H1 (cell line): Measurements from ENCODE around the gene LCMT1. TPM values are rescaled to one million over a fixed set of nuclear protein-coding genes. Genes with fewer than 3 reads are reported as not detected.

Experiments used
- CTCF ChIA-PET: fragments of 300-600 bp; sonication (Branson Sonifier 250); formaldehyde crosslinking; loops from one replicate; lab custom pipeline; 2021; ENCODE audit not compliant: partially characterized antibody; lab: Charles Lee
- POLR2A ChIA-PET: fragments of 300-600 bp; sonication (Branson Sonifier 250); formaldehyde crosslinking; loops from one replicate; lab custom pipeline; 2021; ENCODE audit warnings: inconsistent platforms; ENCODE audit not compliant: partially characterized antibody; lab: Charles Lee
- DNase-seq, 2 experiments: peaks; one replicate each; pipeline versions ENCODE4 v3.0.0 to v3.0.0-alpha.2; 2010 to 2022; ENCODE audit warnings: low spot score in 2 of 2, low read depth in 1 of 2, mixed read lengths in 1 of 2
- FAIRE-seq: peaks from 2 replicates; lab custom pipeline; 2011; peaks lifted over from hg19 to GRCh38; lab: Jason Lieb, UNC
- H2AFZ ChIP-seq: 2 replicates; pipeline ENCODE4 v1.8.1; 2012; ENCODE audit warnings: low read length, inconsistent platforms
- H2AK5ac ChIP-seq: 2 replicates; pipeline ENCODE4 v1.6.1; 2013; ENCODE audit warnings: low read depth, low read length
- H2BK120ac ChIP-seq: replicated peaks from 2 replicates; pipeline ENCODE3; 2013; ENCODE audit warnings: low read depth, low read length, inconsistent platforms
- H2BK12ac ChIP-seq: 2 replicates; pipeline ENCODE4 v1.6.1; 2013; ENCODE audit warnings: low read depth, low read length
- H2BK15ac ChIP-seq: 2 replicates; pipeline ENCODE4 v1.6.1; 2013; ENCODE audit warnings: low read length
- H2BK20ac ChIP-seq: 2 replicates; pipeline ENCODE4 v1.6.1; 2013; ENCODE audit warnings: low read length
- H2BK5ac ChIP-seq: 2 replicates; pipeline ENCODE4 v1.6.1; 2013; ENCODE audit warnings: low read depth, low read length
- H3K14ac ChIP-seq: 2 replicates; pipeline ENCODE4 v1.6.1; 2013; ENCODE audit warnings: inconsistent platforms; ENCODE audit not compliant: insufficient read length
- H3K18ac ChIP-seq: 2 replicates; pipeline ENCODE4 v1.6.1; 2013; ENCODE audit warnings: low read length; ENCODE audit errors: extremely low read depth
- H3K23ac ChIP-seq: 2 replicates; pipeline ENCODE4 v1.6.1; 2013; ENCODE audit warnings: inconsistent platforms; ENCODE audit not compliant: insufficient read length
- H3K23me2 ChIP-seq: 2 replicates; pipeline ENCODE4 v1.6.1; 2013; ENCODE audit warnings: low read depth, low read length
- H3K27ac ChIP-seq: 2 replicates; pipeline ENCODE4 v1.6.1; 2011; ENCODE audit warnings: low read depth, low read length, inconsistent platforms
- H3K27me3 ChIP-seq, 4 experiments: replicated peaks in 1 of 4; 1 replicate in 1 of 4; 2 replicates in 3 of 4; pipeline versions ENCODE4 v1.6.1 to v1.8.1; 2011 to 2013; ENCODE audit warnings: low read length in 3 of 4, mild to moderate bottlenecking in 3 of 4, inconsistent platforms in 2 of 4, mixed read lengths in 2 of 4, moderate library complexity in 1 of 4; ENCODE audit not compliant: control insufficient read depth in 3 of 4, insufficient read depth in 3 of 4; ENCODE audit errors: extremely low read depth in 1 of 4
- H3K36me3 ChIP-seq, 4 experiments: 2 replicates each; pipeline versions ENCODE4 v1.6.1 to v1.8.1; 2011 to 2013; ENCODE audit warnings: mild to moderate bottlenecking in 4 of 4, low read length in 3 of 4, moderate library complexity in 2 of 4, control low read depth in 1 of 4, inconsistent platforms in 1 of 4; ENCODE audit not compliant: insufficient read depth in 4 of 4, control insufficient read depth in 2 of 4
- H3K4ac ChIP-seq: replicated peaks from 2 replicates; pipeline ENCODE3; 2013; ENCODE audit warnings: low read length, low read depth, mixed read lengths, inconsistent platforms; ENCODE audit not compliant: insufficient read length
- H3K4me1 ChIP-seq, 4 experiments: replicated peaks in 1 of 4; 1 replicate in 1 of 4; 2 replicates in 3 of 4; pipeline versions ENCODE4 v1.6.1 to v1.8.1; 2011 to 2013; ENCODE audit warnings: low read length in 3 of 4, inconsistent platforms in 2 of 4, mixed read lengths in 1 of 4; ENCODE audit not compliant: insufficient read depth in 4 of 4, control insufficient read depth in 3 of 4
- H3K4me2 ChIP-seq, 2 experiments: 2 replicates each; pipeline versions ENCODE4 v1.6.1 to v1.8.1; 2011 to 2013; ENCODE audit warnings: low read depth in 2 of 2, low read length in 2 of 2, control low read depth in 1 of 2, inconsistent platforms in 1 of 2, mild to moderate bottlenecking in 1 of 2; ENCODE audit not compliant: insufficient read depth in 1 of 2
- H3K4me3 ChIP-seq, 4 experiments: fragments of 200-600, 300-600 bp in 1 of 4; sonication (generic), shearing (Covaris generic), sonication (Bioruptor Twin) in 1 of 4; 2 replicates each; pipeline versions ENCODE4 v1.5.1 to v1.8.1; 2011 to 2016; ENCODE audit warnings: low read length in 4 of 4, low read depth in 3 of 4, control low read depth in 2 of 4, inconsistent platforms in 2 of 4, mild to moderate bottlenecking in 2 of 4, mixed read lengths in 1 of 4, moderate library complexity in 1 of 4; ENCODE audit not compliant: insufficient read depth in 2 of 4; ENCODE audit errors: extremely low read depth in 1 of 4
- H3K56ac ChIP-seq: replicated peaks from 2 replicates; pipeline ENCODE3; 2013; ENCODE audit warnings: low read depth, mild to moderate bottlenecking, mixed read lengths, low read length, inconsistent platforms; ENCODE audit not compliant: insufficient read length
- H3K79me1 ChIP-seq: 2 replicates; pipeline ENCODE4 v1.6.1; 2013; ENCODE audit warnings: low read depth, low read length, control low read depth
- H3K79me2 ChIP-seq, 2 experiments: 2 replicates each; pipeline versions ENCODE4 v1.6.1 to v1.8.1; 2012 to 2013; ENCODE audit warnings: low read length in 2 of 2, mild to moderate bottlenecking in 2 of 2, inconsistent platforms in 1 of 2; ENCODE audit not compliant: insufficient read depth in 2 of 2, control insufficient read depth in 1 of 2
- H3K9ac ChIP-seq, 4 experiments: replicated peaks in 1 of 4; 1 replicate in 1 of 4; 2 replicates in 3 of 4; pipeline versions ENCODE4 v1.6.1 to v1.8.1; 2011 to 2013; ENCODE audit warnings: low read depth in 3 of 4, low read length in 3 of 4, control low read depth in 2 of 4, mild to moderate bottlenecking in 2 of 4, moderate library complexity in 2 of 4, inconsistent platforms in 1 of 4; ENCODE audit errors: extremely low read depth in 1 of 4
- H3K9me3 ChIP-seq, 2 experiments: 2 replicates each; pipeline versions ENCODE4 v1.6.1 to v1.8.1; 2012 to 2013; ENCODE audit warnings: mild to moderate bottlenecking in 2 of 2, moderate library complexity in 2 of 2, control low read depth in 1 of 2, inconsistent platforms in 1 of 2, low read depth in 1 of 2, low read length in 1 of 2, mixed read lengths in 1 of 2; ENCODE audit not compliant: insufficient read depth in 2 of 2
- H4K20me1 ChIP-seq, 2 experiments: replicated peaks in 1 of 2; 2 replicates each; pipeline versions ENCODE3 to v1.8.1; 2011 to 2013; ENCODE audit warnings: inconsistent platforms in 2 of 2, low read length in 2 of 2, mild to moderate bottlenecking in 1 of 2; ENCODE audit not compliant: insufficient read depth in 2 of 2, control insufficient read depth in 1 of 2
- H4K5ac ChIP-seq: 2 replicates; pipeline ENCODE4 v1.6.1; 2013; ENCODE audit warnings: low read length, low read depth, mixed read lengths, inconsistent platforms; ENCODE audit not compliant: insufficient read length
- H4K8ac ChIP-seq: 2 replicates; pipeline ENCODE4 v1.8.0; 2013; ENCODE audit warnings: mild to moderate bottlenecking, moderate library complexity, low read length, inconsistent platforms; ENCODE audit not compliant: insufficient read depth; ENCODE audit errors: extremely low read depth
- H4K91ac ChIP-seq: replicated peaks from 2 replicates; pipeline ENCODE3; 2013; ENCODE audit warnings: low read length, mixed read lengths, inconsistent platforms; ENCODE audit not compliant: insufficient read length
- ATF3 ChIP-seq: IDR thresholded peaks from 2 replicates; pipeline ENCODE4 v1.6.1; 2011; ENCODE audit warnings: low read depth, mild to moderate bottlenecking, low read length; ENCODE audit not compliant: insufficient read depth
- CBX5 ChIP-seq: fragments of 300-800, 300-1000 bp; sonication (generic); IDR thresholded peaks from 2 replicates; pipeline ENCODE4 v1.7.1; 2016; ENCODE audit warnings: antibody characterized with exemption, low read length, low read depth
- CEBPB ChIP-seq: IDR thresholded peaks from 2 replicates; pipeline ENCODE4 v1.6.1; 2012; ENCODE audit warnings: low read depth, low read length
- CHD1 ChIP-seq: IDR thresholded peaks from 2 replicates; pipeline ENCODE4 v1.6.1; 2012; ENCODE audit warnings: low read depth, low read length, improper control_type of control experiment
- E2F6 ChIP-seq: IDR thresholded peaks from 2 replicates; pipeline ENCODE4 v1.6.1; 2012; ENCODE audit warnings: inconsistent platforms
- EGR1 ChIP-seq: IDR thresholded peaks from 2 replicates; pipeline ENCODE4 v1.6.1; 2011; ENCODE audit warnings: low read depth, low read length, borderline replicate concordance
- FOSL1 ChIP-seq: IDR thresholded peaks from 2 replicates; pipeline ENCODE4 v1.6.1; 2011; ENCODE audit warnings: mild to moderate bottlenecking, low read depth, low read length, moderate library complexity; ENCODE audit not compliant: insufficient read depth
- MAX ChIP-seq: IDR thresholded peaks from 2 replicates; pipeline ENCODE4 v1.6.1; 2012; ENCODE audit warnings: inconsistent platforms
- PHF8 ChIP-seq: fragments of 200-600 bp; sonication (generic); conservative IDR thresholded peaks from 2 replicates; pipeline ENCODE4 v1.7.1; 2012; ENCODE audit warnings: low read depth, mild to moderate bottlenecking, inconsistent platforms, low read length, moderate library complexity
- POLR2A ChIP-seq, 2 experiments: IDR thresholded peaks; 1 replicate in 1 of 2; 2 replicates in 1 of 2; pipeline ENCODE4 v1.6.1; 2011; ENCODE audit warnings: low read depth in 2 of 2, low read length in 2 of 2, mild to moderate bottlenecking in 2 of 2; ENCODE audit errors: control extremely low read depth in 1 of 2
- POLR2AphosphoS5 ChIP-seq: IDR thresholded peaks from 2 replicates; pipeline ENCODE4 v1.6.1; 2011; ENCODE audit warnings: low read depth, low read length
- SP2 ChIP-seq: IDR thresholded peaks from 2 replicates; pipeline ENCODE4 v1.6.1; 2012; ENCODE audit warnings: mild to moderate bottlenecking, low read length, inconsistent platforms
- TCF12 ChIP-seq: IDR thresholded peaks from 2 replicates; pipeline ENCODE4 v1.6.1; 2011; ENCODE audit warnings: low read depth, mild to moderate bottlenecking, low read length
- WGBS, 2 experiments: shearing (Covaris generic) in 1 of 2; methylation state at CpG; one replicate each; pipeline versions ENCODE4 v1.1.6 to v1.1.7; 2013 to 2015; ENCODE audit warnings: low lambda C conversion rate in 2 of 2, mixed read lengths in 2 of 2, inconsistent platforms in 1 of 2, low coverage in 1 of 2, missing lambda C conversion rate in 1 of 2; ENCODE audit not compliant: insufficient replicate concordance in 2 of 2, insufficient coverage in 1 of 2, insufficient read length in 1 of 2; ENCODE audit errors: extremely low coverage in 1 of 2, missing lambda C conversion rate in 1 of 2; 5-methylcytosine and 5-hydroxymethylcytosine counted together
- polyA plus RNA-seq, 7 experiments: library from polyadenylated mRNA; depleted of rRNA in 3 of 7; stranded (reverse) in 5 of 7; unstranded in 2 of 7; fragments of >200 nt in 5 of 7; fragments of 200-250 nt in 2 of 7; gene quantifications; 1 replicate in 5 of 7; 2 replicates in 1 of 7; 4 replicates in 1 of 7; pipeline versions ENCODE4 v1.2.1 to v1.2.3, GENCODE V29; 2011 to 2013; ENCODE audit warnings: missing spikeins in 2 of 7, mixed read lengths in 2 of 7
- total RNA-seq: library from RNA; stranded (reverse); fragmentation: NEBNext Ultra II Directional; extraction: Animal tissue kit (Norgen Biotek cat#: 25700); gene quantifications from 2 replicates; pipeline ENCODE4 v1.2.1, GENCODE V29; 2021

LCMT1 gene
- total and polyA plus RNA-seq, 2 of the 8 experiments (the other 6 are each of a cell fraction or from before 2014, with no cell fraction given): 61.0 to 80.8 TPM

- Histone ChIP-seq H2BK120ac (no peak overlapping the region), H3K4ac (no peak overlapping the region), H2BK5ac (no peak overlapping the region), H2BK20ac (no peak overlapping the region), H3K56ac (no peak overlapping the region), H3K14ac (no peak overlapping the region), H3K18ac (no peak overlapping the region), H3K36me3 (no peaks in the 10 kb centered on the region), H3K23me2 (no peaks in the 10 kb centered on the region), H4K5ac (no peak overlapping the region), H3K79me1 (no peaks in the 10 kb centered on the region), H3K23ac (no peak overlapping the region), H2BK15ac (no peak overlapping the region), H4K20me1 (no peaks in the 10 kb centered on the region), H3K79me2 (no peaks in the 10 kb centered on the region), H3K4me2 (no peak overlapping the region), H3K27ac (no peak overlapping the region), H2AK5ac (no peak overlapping the region), H4K8ac (no peak overlapping the region), H4K91ac (no peak overlapping the region), H3K9ac (no peak overlapping the region), H3K4me1 (peaks cover 0 to 3% (median 2%) of the 10 kb centered on the region in 4 experiments; a peak in 3 of 7 replicates), H3K9me3 (no peaks in the 10 kb centered on the region), H3K27me3 (no peaks in the 10 kb centered on the region), H2BK12ac (peak overlapping the region; percentile 50; the same call in 1 of the 2 replicates), H3K4me3 (no peak overlapping the region), H2AFZ (peak overlapping the region; percentile 56; the same call in 1 of the 2 replicates)
- TF ChIP-seq POLR2A (IDR thresholded peaks at IDR 0.05; ENCODE audit: control extremely low read depth in 1 of 2, low read depth in 2 of 2, low read length in 2 of 2) (no peak), E2F6 (no peak), MAX (no peak), POLR2AphosphoS5 (no peak), PHF8 (no peak), ATF3 (no peak), CEBPB (no peak), EGR1 (no peak), CHD1 (no peak), SP2 (no peak), CBX5 (no peak), FOSL1 (no peak), TCF12 (no peak)
- 92% methylated on average over 7 of the region's 7 CpGs; no CpG with 5 or more reads in 1 of the 2 experiments for WGBS, 2 experiments
- ChIA-PET POLR2A (interaction anchor here (0.7 kb wide), 2 partner anchors 15 to 117 kb away, joined by 3 read pairs; no protein-coding TSS in a partner anchor), CTCF (interaction anchor here (0.6 to 5.1 kb wide), 32 partner anchors 9 to 823 kb away, joined by 3 to 32 read pairs (median 3); partner anchors contain the start of genes AQP8 and LCMT1)
- FAIRE-seq (no peak), DNase-seq (no peak)
These were observed 113.3 kb downstream of the LCMT1 start for GRCh38 chr16:25224731-25225319.
